Ovary (tissue), 9 donors: ENCODE data around the gene SLC39A11. TPM values are rescaled to one million over a fixed set of nuclear protein-coding genes. Genes with fewer than 3 reads are reported as not detected.

Experiments used
- DNase-seq, 5 donors: peaks; one replicate each; pipeline ENCODE4 v3.0.0-alpha.2; 2019 to 2020
- H3K27ac ChIP-seq, 2 donors: fragments of 200-600 bp; one replicate each; pipeline versions ENCODE4 v1.5.1 to v1.8.0; 2019 to 2022
- H3K27me3 ChIP-seq: fragments of 200-600 bp; one replicate; pipeline ENCODE4 v1.8.0; 2022
- H3K36me3 ChIP-seq: fragments of 200-600 bp; sonication (generic); one replicate; pipeline ENCODE4 v1.5.1; 2019
- H3K4me1 ChIP-seq: one replicate; pipeline ENCODE4 v1.8.1; 2013; ENCODE audit warnings: mild to moderate bottlenecking, moderate library complexity; ENCODE audit not compliant: insufficient read depth
- H3K4me3 ChIP-seq: fragments of 200-600 bp; sonication (generic); one replicate; pipeline ENCODE4 v1.5.1; 2017
- H3K9me3 ChIP-seq, 2 donors: fragments of 200-600 bp in 1 of 2; sonication (generic) in 1 of 2; one replicate each; pipeline versions ENCODE4 v1.5.1 to v1.8.1; 2013 to 2019; ENCODE audit warnings: mild to moderate bottlenecking in 1 of 2, moderate library complexity in 1 of 2
- EP300 ChIP-seq: sonication (generic); formaldehyde crosslinking; IDR thresholded peaks from one replicate; pipeline ENCODE4 v1.6.1; 2017; ENCODE audit warnings: antibody characterized with exemption
- POLR2A ChIP-seq: fragments of 450-650 bp; IDR thresholded peaks from one replicate; pipeline ENCODE4 v1.6.1; 2017; ENCODE audit warnings: antibody characterized with exemption, mild to moderate bottlenecking, moderate library complexity
- WGBS, 3 donors: extraction: QIAGEN DNeasy Blood & Tissue Kit in 1 of 3; methylation state at CpG; one replicate each; pipeline versions ENCODE4 v1.1.5 to v1.1.7; 2013 to 2017; 5-methylcytosine and 5-hydroxymethylcytosine counted together
- intact Hi-C, 4 donors: fragments of 100-400 bp; cut with DNase I; formaldehyde crosslinking; loops; one replicate each; pipeline versions ENCODE4 v1.11.0 to v1.15.1; 2022 to 2023
- polyA plus RNA-seq, 2 donors: library from polyadenylated mRNA; stranded (reverse); fragments of 200-250 nt in 1 of 2; fragments of 350-450 nt in 1 of 2; fragmentation: Illumina TruSeq in 1 of 2; extraction: RNeasy Lipid Tissue Mini Kit (QIAGEN cat#74804) in 1 of 2; gene quantifications; one replicate each; pipeline ENCODE4 v1.2.3, GENCODE V29; 2013 to 2014
- total RNA-seq, 7 donors: library from RNA; depleted of rRNA in 2 of 7; stranded (reverse); fragments of >200 nt in 2 of 7; fragmentation: NEBNext Ultra II Directional in 3 of 7; extraction: Animal tissue kit (Norgen Biotek cat#: 25700) in 3 of 7; gene quantifications; one replicate each; pipeline versions ENCODE4 v1.1.0 to v1.2.4, GENCODE V29; 2016 to 2023
- TF ChIP-seq, protein P1 (sequence below), 3 donors: fragments of 450-650 bp in 2 of 3; fragments of 200-600 bp in 1 of 3; IDR thresholded peaks; one replicate each; pipeline versions ENCODE4 v1.5.1 to v1.8.0; 2016 to 2022; ENCODE audit warnings: antibody characterized with exemption in 3 of 3, mild to moderate bottlenecking in 1 of 3
- donor health status: DM: no; HTN: no; CAD: no; lungs with moderate emphysema.
- donor health status: DM: no; HTN: no; CAD: no.
- donor health status: Bipolar disorder and iron deficiency.
- donor health status: DM: yes; HTN: yes; CAD: no.
- donor health status: DM: no; HTN: no; CAD: no.
- donor health status: DM: yes; HTN: yes; CAD: no.

The SLC39A11 gene
- total and polyA plus RNA-seq, 9 donors: 4.0 to 21.2 (median 10.1) TPM

DNA sequence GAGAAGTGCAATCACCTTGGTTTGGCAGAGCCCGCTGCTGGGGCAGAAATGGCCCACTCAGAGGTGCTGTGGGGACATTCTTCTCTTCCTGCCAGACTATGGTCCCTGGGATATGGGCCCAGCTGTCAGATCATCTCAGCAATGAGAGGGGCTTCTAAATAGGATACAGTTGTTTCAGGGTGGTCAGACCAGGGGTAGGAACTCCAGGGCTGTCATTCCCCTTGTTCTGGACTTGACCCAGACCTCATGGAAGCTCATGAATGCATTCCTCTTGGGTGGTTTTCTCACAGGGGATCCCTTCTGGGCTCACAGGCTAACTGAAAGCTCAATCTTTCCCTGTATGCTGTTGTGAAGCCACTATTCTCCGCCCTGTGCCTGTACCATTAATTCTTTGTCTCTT is 347.2 kb downstream of the SLC39A11 start:
- intact Hi-C loops: no loop called here
- 98 to 100% (median 99%) methylated on average over 2 of the region's 2 CpGs for WGBS, 3 donors

DNA sequence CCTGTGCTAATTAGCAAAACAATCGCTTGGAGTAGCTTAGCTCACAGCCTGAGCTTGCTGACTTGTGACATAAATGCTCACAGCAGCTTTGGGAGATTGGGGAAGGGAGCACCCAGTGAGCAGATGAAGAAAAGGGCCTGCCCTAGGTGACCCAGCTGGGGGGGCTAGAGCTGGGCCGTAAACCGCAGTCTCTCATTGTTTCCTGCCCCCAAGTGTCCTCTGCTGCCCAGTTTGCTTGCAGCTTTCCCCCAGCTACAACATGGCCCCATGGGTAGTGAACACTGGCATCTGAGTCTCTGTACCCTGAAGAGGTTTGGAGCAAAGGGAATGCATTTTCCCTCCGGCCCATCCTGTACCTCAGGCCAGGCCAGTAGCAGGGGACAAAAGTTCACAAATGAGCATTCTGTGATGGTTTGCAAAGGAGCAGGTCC is 349.4 kb downstream of the SLC39A11 start:
- DNase-seq: no peak
- peaks cover 2% of the 10 kb centered on the region for H3K4me1 ChIP-seq
- intact Hi-C loops: no loop called here
- no peaks in the 10 kb centered on the region for H3K9me3 ChIP-seq
- H3K27me3 ChIP-seq: no peaks in the 10 kb centered on the region
- H3K36me3 ChIP-seq: no peaks in the 10 kb centered on the region
- TF ChIP-seq, protein P1, sequence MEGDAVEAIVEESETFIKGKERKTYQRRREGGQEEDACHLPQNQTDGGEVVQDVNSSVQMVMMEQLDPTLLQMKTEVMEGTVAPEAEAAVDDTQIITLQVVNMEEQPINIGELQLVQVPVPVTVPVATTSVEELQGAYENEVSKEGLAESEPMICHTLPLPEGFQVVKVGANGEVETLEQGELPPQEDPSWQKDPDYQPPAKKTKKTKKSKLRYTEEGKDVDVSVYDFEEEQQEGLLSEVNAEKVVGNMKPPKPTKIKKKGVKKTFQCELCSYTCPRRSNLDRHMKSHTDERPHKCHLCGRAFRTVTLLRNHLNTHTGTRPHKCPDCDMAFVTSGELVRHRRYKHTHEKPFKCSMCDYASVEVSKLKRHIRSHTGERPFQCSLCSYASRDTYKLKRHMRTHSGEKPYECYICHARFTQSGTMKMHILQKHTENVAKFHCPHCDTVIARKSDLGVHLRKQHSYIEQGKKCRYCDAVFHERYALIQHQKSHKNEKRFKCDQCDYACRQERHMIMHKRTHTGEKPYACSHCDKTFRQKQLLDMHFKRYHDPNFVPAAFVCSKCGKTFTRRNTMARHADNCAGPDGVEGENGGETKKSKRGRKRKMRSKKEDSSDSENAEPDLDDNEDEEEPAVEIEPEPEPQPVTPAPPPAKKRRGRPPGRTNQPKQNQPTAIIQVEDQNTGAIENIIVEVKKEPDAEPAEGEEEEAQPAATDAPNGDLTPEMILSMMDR (IDR thresholded peaks at IDR 0.05): no peak
- TF ChIP-seq POLR2A (no peak), EP300 (no peak)
- WGBS, 3 donors: 62 to 74% (median 69%) methylated on average over 4 of the region's 4 CpGs
- H3K4me3 ChIP-seq: no peak overlapping the region
- no peak overlapping the region for H3K27ac ChIP-seq

More for the DNA sequence above, 347.2 kb downstream of the SLC39A11 start:
- TF ChIP-seq POLR2A (no peak), EP300 (no peak)
- TF ChIP-seq, protein P1 (IDR thresholded peaks at IDR 0.05): no peak
- Histone ChIP-seq H3K4me3 (no peak overlapping the region), H3K9me3 (no peaks in the 10 kb centered on the region), H3K27me3 (no peaks in the 10 kb centered on the region), H3K36me3 (no peaks in the 10 kb centered on the region), H3K4me1 (peaks cover 2% of the 10 kb centered on the region), H3K27ac (no peak overlapping the region)
- DNase-seq: no peak

DNA sequence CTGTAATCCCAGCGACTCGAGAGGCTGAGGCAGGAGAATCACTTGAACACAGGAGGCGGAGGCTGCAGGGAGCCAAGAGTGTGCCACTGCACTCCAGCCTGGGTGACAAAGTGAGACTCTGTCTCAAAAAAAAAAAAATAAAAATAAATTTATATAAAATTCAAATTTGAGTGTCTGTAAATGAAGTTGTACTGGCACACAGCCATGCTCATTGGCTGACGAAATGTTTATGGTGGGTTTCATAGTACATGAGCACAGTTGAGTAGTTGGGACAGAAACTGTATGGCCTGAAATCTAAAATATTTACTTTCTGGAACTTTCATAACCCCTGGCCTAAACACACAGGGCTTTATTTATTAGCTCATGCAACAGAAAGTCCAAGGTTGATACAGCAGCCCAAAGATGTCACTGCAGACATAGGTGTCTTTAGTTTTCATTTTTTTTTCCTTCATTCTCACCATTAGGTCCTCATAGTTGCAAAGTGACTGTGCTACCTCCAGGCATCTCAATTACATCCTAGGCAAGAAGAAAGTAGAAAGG is 355.3 kb downstream of the SLC39A11 start:
- no peak overlapping the region for H3K4me3 ChIP-seq
- no peaks in the 10 kb centered on the region for H3K9me3 ChIP-seq
- H3K27me3 ChIP-seq: no peaks in the 10 kb centered on the region
- DNase-seq: peak in 1 of 5 donors; percentile 1
- TF ChIP-seq EP300 (no peak), POLR2A (no peak)
- TF ChIP-seq, protein P1 (IDR thresholded peaks at IDR 0.05): no peak
- no peak overlapping the region for H3K27ac ChIP-seq
- peaks cover under 1% of the 10 kb centered on the region for H3K4me1 ChIP-seq
- WGBS, 3 donors: 86 to 92% (median 88%) methylated on average over 4 of the region's 4 CpGs
- H3K36me3 ChIP-seq: no peaks in the 10 kb centered on the region
- intact Hi-C loops: no loop called here

GRCh38 chr17:72735592-72735991 is 356.9 kb downstream of the SLC39A11 start:
- H3K9me3 ChIP-seq: no peaks in the 10 kb centered on the region
- intact Hi-C loops: no loop called here
- no peaks in the 10 kb centered on the region for H3K4me1 ChIP-seq
- TF ChIP-seq, protein P1 (IDR thresholded peaks at IDR 0.05): no peak
- no peak for TF ChIP-seq POLR2A
- TF ChIP-seq EP300: no peak
- H3K36me3 ChIP-seq: no peaks in the 10 kb centered on the region
- H3K4me3 ChIP-seq: no peak overlapping the region
- peak in 1 of 5 donors; percentile 1 for DNase-seq
- no peak overlapping the region for H3K27ac ChIP-seq
- WGBS, 3 donors: 84 to 89% (median 85%) methylated on average over 8 of the region's 8 CpGs
- no peaks in the 10 kb centered on the region for H3K27me3 ChIP-seq
